Smooth muscle cell (in vitro differentiated cells): ENCODE data around the gene BORCS8. TPM values are rescaled to one million over a fixed set of nuclear protein-coding genes. Genes with fewer than 3 reads are reported as not detected.

ENCODE experiments used
- DNase-seq: peaks from one replicate; lab custom pipeline; 2025; ENCODE audit not compliant: unreplicated experiment; lab: John Stamatoyannopoulos, UW
- H2AFZ ChIP-seq: fragments of 200-600 bp; sonication (generic); 2 replicates; pipeline ENCODE4 v1.6.0; 2016; ENCODE audit warnings: antibody characterized with exemption, low read depth, mild to moderate bottlenecking
- H3F3A ChIP-seq: fragments of 200-600 bp; sonication (generic); 2 replicates; pipeline ENCODE4 v1.6.0; 2017; ENCODE audit warnings: antibody characterized with exemption, low read depth
- H3K27ac ChIP-seq: fragments of 200-600 bp; sonication (generic); 2 replicates; pipeline ENCODE4 v1.5.1; 2016; ENCODE audit warnings: low read depth, mild to moderate bottlenecking
- H3K27me3 ChIP-seq: fragments of 200-600 bp; sonication (generic); 2 replicates; pipeline ENCODE4 v1.6.1; 2016; ENCODE audit warnings: low read depth, mild to moderate bottlenecking
- H3K36me3 ChIP-seq: fragments of 200-600 bp; sonication (generic); 2 replicates; pipeline ENCODE4 v1.5.1; 2016; ENCODE audit warnings: low read depth
- H3K4me1 ChIP-seq: fragments of 200-600 bp; sonication (generic); 2 replicates; pipeline ENCODE4 v1.5.1; 2016; ENCODE audit warnings: low read depth
- H3K4me2 ChIP-seq: fragments of 200-600 bp; sonication (generic); 2 replicates; pipeline ENCODE4 v1.6.0; 2016; ENCODE audit warnings: mild to moderate bottlenecking
- H3K4me3 ChIP-seq: fragments of 200-600 bp; sonication (generic); 2 replicates; pipeline ENCODE4 v1.5.1; 2016; ENCODE audit warnings: mild to moderate bottlenecking
- H3K79me2 ChIP-seq: fragments of 200-600 bp; sonication (generic); 2 replicates; pipeline ENCODE4 v1.6.0; 2016; ENCODE audit warnings: low read depth, mild to moderate bottlenecking
- H3K9ac ChIP-seq: fragments of 200-600 bp; sonication (generic); 2 replicates; pipeline ENCODE4 v1.6.0; 2016; ENCODE audit warnings: low read depth
- H3K9me3 ChIP-seq: fragments of 200-600 bp; sonication (generic); replicated peaks from 2 replicates; pipeline ENCODE4 v1.5.1; 2016; ENCODE audit warnings: low read depth
- H4K20me1 ChIP-seq: fragments of 200-600 bp; sonication (generic); 2 replicates; pipeline ENCODE4 v1.6.0; 2016; ENCODE audit warnings: low read depth
- CTCF ChIP-seq: fragments of 200-600 bp; sonication (generic); IDR thresholded peaks from 2 replicates; pipeline ENCODE4 v1.5.1; 2017; ENCODE audit warnings: borderline replicate concordance, mild to moderate bottlenecking, antibody characterized with exemption; ENCODE audit not compliant: insufficient read depth, poor library complexity, severe bottlenecking
- WGBS: methylation state at CpG from one replicate; pipeline ENCODE4 v1.1.7; 2016; ENCODE audit warnings: low lambda C conversion rate; 5-methylcytosine and 5-hydroxymethylcytosine counted together
- polyA plus RNA-seq: library from polyadenylated mRNA; unstranded; fragments of >200 nt; fragmentation: Nextera tagmentation; extraction: Ambion mirVana; gene quantifications from 2 replicates; pipeline ENCODE4 v1.2.1, GENCODE V29; 2016
- total RNA-seq: library from RNA; depleted of rRNA; stranded (reverse); fragments of >200 nt; gene quantifications from 2 replicates; pipeline ENCODE4 v1.2.3, GENCODE V29; 2014

Gene BORCS8
- total and polyA plus RNA-seq, 2 experiments from 2014 or later = 10.0 to 15.7 TPM

- peaks cover 56% of the 10 kb centered on the region for H3K27me3 ChIP-seq
- H3K36me3 ChIP-seq = no peaks in the 10 kb centered on the region
- no peaks in the 10 kb centered on the region for H4K20me1 ChIP-seq
- no peaks in the 10 kb centered on the region for H3F3A ChIP-seq
- H3K27ac ChIP-seq = no peak overlapping the region
- H3K79me2 ChIP-seq = no peaks in the 10 kb centered on the region
- TF ChIP-seq CTCF = no peak
- DNase-seq = no peak
- no peak overlapping the region for H3K4me2 ChIP-seq
- no peaks in the 10 kb centered on the region for H3K9me3 ChIP-seq
- no peaks in the 10 kb centered on the region for H3K4me1 ChIP-seq
- H2AFZ ChIP-seq = no peak overlapping the region
- no peak overlapping the region for H3K9ac ChIP-seq
- H3K4me3 ChIP-seq = no peak overlapping the region
- 85% methylated on average over 10 of the region's 10 CpGs for WGBS
Measured at GRCh38 chr19:19226663-19227062, 34.7 kb upstream of the BORCS8 start.

GRCh38 chr19:19226204-19226603, 34.3 kb upstream of the BORCS8 start:
- Histone ChIP-seq H3K9ac (no peak overlapping the region), H3K4me3 (no peak overlapping the region), H3K4me1 (no peaks in the 10 kb centered on the region), H3K27ac (no peak overlapping the region), H3K9me3 (no peaks in the 10 kb centered on the region), H3K79me2 (no peaks in the 10 kb centered on the region), H3K4me2 (no peak overlapping the region), H2AFZ (no peak overlapping the region), H4K20me1 (no peaks in the 10 kb centered on the region), H3F3A (no peaks in the 10 kb centered on the region), H3K27me3 (peaks cover 56% of the 10 kb centered on the region), H3K36me3 (no peaks in the 10 kb centered on the region)
- no peak for TF ChIP-seq CTCF
- no peak for DNase-seq
- WGBS = 90% methylated on average over 5 of the region's 5 CpGs

GRCh38 chr19:19224852-19225494, 33.0 kb upstream of the BORCS8 start:
- H3K9ac ChIP-seq = no peak overlapping the region
- no peaks in the 10 kb centered on the region for H3K9me3 ChIP-seq
- H3K36me3 ChIP-seq = no peaks in the 10 kb centered on the region
- peaks cover 56% of the 10 kb centered on the region for H3K27me3 ChIP-seq
- H3K4me2 ChIP-seq = peak overlapping the region; percentile 84
- H2AFZ ChIP-seq = peak overlapping the region; percentile 50
- peak; percentile 11 for DNase-seq
- peak overlapping the region; percentile 42 for H3K4me3 ChIP-seq
- H3F3A ChIP-seq = no peaks in the 10 kb centered on the region
- H3K4me1 ChIP-seq = no peaks in the 10 kb centered on the region
- no peaks in the 10 kb centered on the region for H4K20me1 ChIP-seq
- WGBS = 2% methylated on average over 59 of the region's 59 CpGs
- no peaks in the 10 kb centered on the region for H3K79me2 ChIP-seq
- TF ChIP-seq CTCF = peak; percentile 48
- no peak overlapping the region for H3K27ac ChIP-seq
